ENCODE results near the gene IMP3. TPM values are rescaled to one million over a fixed set of nuclear protein-coding genes. Genes with fewer than 3 reads are reported as not detected.

The IMP3 gene
- polyA plus RNA-seq, 1 donor from 2014 or later = 147 TPM

- no peak overlapping the region for H2AFZ ChIP-seq (ENCODE audit: low read depth, low read length)
- no peak overlapping the region for H3K4me3 ChIP-seq (ENCODE audit: low read length)
- H3K9ac ChIP-seq (ENCODE audit: low read length) = no peak overlapping the region
- H3K9me2 ChIP-seq (ENCODE audit: insufficient read depth, low read length) = no peaks in the 10 kb centered on the region
- peaks cover 4% of the 10 kb centered on the region for H3K79me2 ChIP-seq (replicated peaks; ENCODE audit: insufficient read depth, low read length)
- peaks cover 25% of the 10 kb centered on the region for H3K27me3 ChIP-seq (ENCODE audit: insufficient read depth, low read depth, low read length)
- H3F3A ChIP-seq (ENCODE audit: insufficient read depth, low read length, poor library complexity, severe bottlenecking) = no peaks in the 10 kb centered on the region
- H3K27ac ChIP-seq (ENCODE audit: low read length) = no peak overlapping the region
- H3K4me2 ChIP-seq (ENCODE audit: low read length) = no peak overlapping the region
- H4K20me1 ChIP-seq (ENCODE audit: insufficient read depth) = no peaks in the 10 kb centered on the region
- H3K9me3 ChIP-seq (ENCODE audit: low read length) = no peaks in the 10 kb centered on the region
- TF ChIP-seq SMC3 (conservative IDR thresholded peaks at IDR 0.05; ENCODE audit: poor library complexity) (no peak), RAD21 (conservative IDR thresholded peaks at IDR 0.05) (no peak), MXI1 (conservative IDR thresholded peaks at IDR 0.05; ENCODE audit: poor library complexity, severe bottlenecking) (no peak), REST (IDR thresholded peaks at IDR 0.05; ENCODE audit: borderline replicate concordance) (no peak), EP300 (conservative IDR thresholded peaks at IDR 0.05; ENCODE audit: poor library complexity, severe bottlenecking) (no peak), POLR2AphosphoS5 (IDR thresholded peaks at IDR 0.05) (no peak)
- TF ChIP-seq, protein P1, sequence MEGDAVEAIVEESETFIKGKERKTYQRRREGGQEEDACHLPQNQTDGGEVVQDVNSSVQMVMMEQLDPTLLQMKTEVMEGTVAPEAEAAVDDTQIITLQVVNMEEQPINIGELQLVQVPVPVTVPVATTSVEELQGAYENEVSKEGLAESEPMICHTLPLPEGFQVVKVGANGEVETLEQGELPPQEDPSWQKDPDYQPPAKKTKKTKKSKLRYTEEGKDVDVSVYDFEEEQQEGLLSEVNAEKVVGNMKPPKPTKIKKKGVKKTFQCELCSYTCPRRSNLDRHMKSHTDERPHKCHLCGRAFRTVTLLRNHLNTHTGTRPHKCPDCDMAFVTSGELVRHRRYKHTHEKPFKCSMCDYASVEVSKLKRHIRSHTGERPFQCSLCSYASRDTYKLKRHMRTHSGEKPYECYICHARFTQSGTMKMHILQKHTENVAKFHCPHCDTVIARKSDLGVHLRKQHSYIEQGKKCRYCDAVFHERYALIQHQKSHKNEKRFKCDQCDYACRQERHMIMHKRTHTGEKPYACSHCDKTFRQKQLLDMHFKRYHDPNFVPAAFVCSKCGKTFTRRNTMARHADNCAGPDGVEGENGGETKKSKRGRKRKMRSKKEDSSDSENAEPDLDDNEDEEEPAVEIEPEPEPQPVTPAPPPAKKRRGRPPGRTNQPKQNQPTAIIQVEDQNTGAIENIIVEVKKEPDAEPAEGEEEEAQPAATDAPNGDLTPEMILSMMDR (IDR thresholded peaks at IDR 0.05; ENCODE audit: poor library complexity, severe bottlenecking) = no peak
- no peaks in the 10 kb centered on the region for H3K36me3 ChIP-seq (ENCODE audit: insufficient read depth, low read length)
Observed at GRCh38 chr15:75650908-75651809, 11.1 kb upstream of the IMP3 start.

DNA sequence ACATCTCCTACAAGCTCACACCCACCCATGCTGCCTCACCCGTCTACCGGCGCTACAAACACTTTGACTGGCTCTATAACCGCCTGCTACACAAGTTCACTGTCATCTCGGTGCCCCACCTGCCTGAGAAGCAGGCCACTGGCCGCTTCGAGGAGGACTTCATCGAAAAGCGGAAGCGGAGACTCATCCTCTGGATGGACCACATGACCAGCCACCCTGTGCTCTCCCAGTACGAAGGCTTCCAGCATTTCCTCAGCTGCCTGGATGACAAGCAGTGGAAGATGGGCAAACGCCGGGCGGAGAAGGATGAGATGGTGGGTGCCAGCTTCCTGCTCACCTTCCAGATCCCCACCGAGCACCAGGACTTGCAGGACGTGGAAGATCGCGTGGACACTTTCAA lies 9.8 kb upstream of the IMP3 start:
- H3K27ac ChIP-seq (ENCODE audit: low read length) = no peak overlapping the region
- H3K4me3 ChIP-seq (ENCODE audit: low read length) = no peak overlapping the region
- H3K79me2 ChIP-seq (replicated peaks; ENCODE audit: insufficient read depth, low read length) = peaks cover 4% of the 10 kb centered on the region
- H3K4me2 ChIP-seq (ENCODE audit: low read length) = no peak overlapping the region
- no peaks in the 10 kb centered on the region for H3F3A ChIP-seq (ENCODE audit: insufficient read depth, low read length, poor library complexity, severe bottlenecking)
- no peaks in the 10 kb centered on the region for H3K9me3 ChIP-seq (ENCODE audit: low read length)
- H3K27me3 ChIP-seq (ENCODE audit: insufficient read depth, low read depth, low read length) = peaks cover 27% of the 10 kb centered on the region
- H3K36me3 ChIP-seq (ENCODE audit: insufficient read depth, low read length) = no peaks in the 10 kb centered on the region
- H4K20me1 ChIP-seq (ENCODE audit: insufficient read depth) = no peaks in the 10 kb centered on the region
- H2AFZ ChIP-seq (ENCODE audit: low read depth, low read length) = no peak overlapping the region
- no peaks in the 10 kb centered on the region for H3K9me2 ChIP-seq (ENCODE audit: insufficient read depth, low read length)
- TF ChIP-seq EZH2 (IDR thresholded peaks at IDR 0.05; ENCODE audit: borderline replicate concordance, insufficient read depth, low read length, poor library complexity, severe bottlenecking) = no peak
- TF ChIP-seq EP300 (conservative IDR thresholded peaks at IDR 0.05; ENCODE audit: poor library complexity, severe bottlenecking) = no peak
- no peak overlapping the region for H3K9ac ChIP-seq (ENCODE audit: low read length)
